Right lobe of liver (tissue), 6 donors: ENCODE data around the gene THY1. TPM values are rescaled to one million over a fixed set of nuclear protein-coding genes. Genes with fewer than 3 reads are reported as not detected.

Experiments used
- ATAC-seq, 4 donors: fragments of 200-7000 bp; cut with Tn5 transposase; one replicate each; pipeline ENCODE4 v1.9.1; 2020; ENCODE audit warnings: mild to moderate bottlenecking in 4 of 4, moderate library complexity in 4 of 4
- DNase-seq, 3 donors: peaks; one replicate each; pipeline ENCODE4 v3.0.0-alpha.2; 2020
- H3K27ac ChIP-seq, 3 donors: fragments of 200-600 bp; one replicate each; pipeline ENCODE4 v1.8.0; 2022
- H3K27me3 ChIP-seq, 2 donors: fragments of 200-600 bp; one replicate each; pipeline ENCODE4 v1.8.0; 2022
- H3K36me3 ChIP-seq, 4 donors: fragments of 200-600 bp; sonication (generic) in 1 of 4; one replicate each; pipeline versions ENCODE4 v1.5.1 to v1.8.0; 2017 to 2022; ENCODE audit warnings: control low read depth in 1 of 4
- H3K4me1 ChIP-seq, 4 donors: fragments of 200-600 bp; sonication (generic) in 1 of 4; one replicate each; pipeline versions ENCODE4 v1.5.1 to v1.8.0; 2017 to 2022; ENCODE audit warnings: control low read depth in 1 of 4
- H3K4me3 ChIP-seq, 3 donors: fragments of 200-600 bp; one replicate each; pipeline ENCODE4 v1.8.0; 2022
- H3K9me3 ChIP-seq, 4 donors: fragments of 200-600 bp; sonication (generic) in 1 of 4; one replicate each; pipeline versions ENCODE4 v1.5.1 to v1.8.0; 2017 to 2022; ENCODE audit warnings: control low read depth in 1 of 4
- CTCF ChIP-seq, 4 donors: fragments of 200-600 bp in 3 of 4; fragments of 450-650 bp in 1 of 4; IDR thresholded peaks; one replicate each; pipeline versions ENCODE4 v1.5.1 to v1.8.0; 2016 to 2022; ENCODE audit warnings: antibody characterized with exemption in 4 of 4, mild to moderate bottlenecking in 2 of 4
- POLR2A ChIP-seq: fragments of 450-650 bp; IDR thresholded peaks from one replicate; pipeline ENCODE4 v1.6.1; 2017; ENCODE audit warnings: antibody characterized with exemption, mild to moderate bottlenecking
- WGBS: methylation state at CpG from one replicate; pipeline ENCODE4 v1.1.6; 2018; ENCODE audit warnings: low coverage, low lambda C conversion rate; ENCODE audit not compliant: insufficient coverage; ENCODE audit errors: missing lambda C conversion rate; 5-methylcytosine and 5-hydroxymethylcytosine counted together
- intact Hi-C, 2 donors: fragments of 100-400 bp; cut with DNase I; formaldehyde crosslinking; loops; one replicate each; pipeline versions ENCODE4 v1.11.2 to v1.14.1; 2022
- total RNA-seq, 6 experiments: library from RNA; depleted of rRNA in 2 of 6; stranded (reverse); fragments of >200 nt in 2 of 6; fragmentation: NEBNext Ultra II Directional in 3 of 6; extraction: Animal tissue kit (Norgen Biotek cat#: 25700) in 3 of 6; gene quantifications; one replicate each; pipeline versions ENCODE4 v1.1.0 to v1.2.4, GENCODE V29; 2016 to 2023
- donor health status: DM: no; HTN: yes; CAD: no.
- donor health status: DM: no; HTN: no; CAD: no.
- donor health status: DM: no; HTN: no; CAD: no.
- donor health status: DM: no; HTN: yes; CAD: no.
- donor health status: DM: no; HTN: yes; CAD: no.

THY1 gene
- total RNA-seq, 6 experiments from 2014 or later, result 0.13 to 5.3 (median 2.1) TPM

DNA sequence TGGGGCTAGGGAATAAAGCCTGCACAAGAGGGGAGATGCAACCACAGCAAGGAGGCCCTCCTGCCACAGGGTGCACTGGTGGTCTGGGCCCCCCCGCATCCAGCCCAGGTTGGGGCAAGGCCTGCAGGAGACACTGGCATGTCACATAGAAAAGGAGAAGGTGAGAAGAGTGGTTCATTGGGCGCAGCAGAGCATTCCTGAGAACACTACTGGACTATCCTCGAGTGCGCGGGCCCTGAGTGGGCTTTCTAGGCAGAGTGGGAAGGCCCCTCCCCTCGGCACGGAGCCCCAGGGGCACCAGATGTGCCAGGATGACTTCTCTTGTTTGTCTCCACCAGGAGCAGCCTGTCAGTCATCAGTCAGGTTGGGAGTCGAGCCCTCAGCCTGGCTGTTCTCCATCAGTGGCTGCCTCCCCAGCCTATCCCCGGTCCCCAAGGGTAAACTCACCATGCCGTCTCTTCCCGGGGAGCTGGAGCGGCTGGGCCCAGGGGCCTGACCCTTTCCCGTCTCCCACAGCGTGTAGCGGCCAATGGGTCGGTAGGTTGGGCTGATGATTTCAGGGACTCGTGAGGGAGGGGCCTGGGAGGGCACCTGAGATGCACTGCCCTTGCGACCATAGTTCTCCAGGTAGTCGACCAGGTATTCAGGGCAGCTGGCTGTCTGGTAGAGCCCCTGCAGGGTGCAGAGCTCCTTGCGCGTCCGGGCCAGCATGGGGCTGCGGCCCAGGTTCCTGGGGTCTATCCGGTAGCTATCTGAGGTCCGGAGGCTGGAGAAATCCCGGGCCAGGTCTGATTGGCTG is 50.5 kb downstream of the THY1 start:
- DNase-seq (peak in 2 of 3 donors; percentile 44 to 45), ATAC-seq (no peak)
- no peaks in the 10 kb centered on the region for H3K36me3 ChIP-seq
- H3K27me3 ChIP-seq, result no peaks in the 10 kb centered on the region
- H3K4me3 ChIP-seq, result no peak overlapping the region
- intact Hi-C loops, result loop anchor here in 1 of 2 donors (10.0 kb wide), 1 partner anchor 102 kb away; no protein-coding TSS in a partner anchor
- H3K9me3 ChIP-seq, result no peaks in the 10 kb centered on the region
- TF ChIP-seq POLR2A (no peak), CTCF (IDR thresholded peaks at IDR 0.05) (no peak)
- peaks cover 0 to 72% (median 24%) of the 10 kb centered on the region in 4 donors for H3K4me1 ChIP-seq
- 80% methylated on average over 2 of the region's 26 CpGs for WGBS
- peak overlapping the region in 1 of 3 donors; percentile 10 for H3K27ac ChIP-seq

GRCh38 chr11:119371778-119372182 is 51.2 kb downstream of the THY1 start:
- Histone ChIP-seq H3K9me3 (no peaks in the 10 kb centered on the region), H3K27ac (peak overlapping the region in 1 of 3 donors; percentile 96), H3K4me3 (no peak overlapping the region), H3K36me3 (no peaks in the 10 kb centered on the region), H3K27me3 (no peaks in the 10 kb centered on the region), H3K4me1 (peaks cover 0 to 79% (median 24%) of the 10 kb centered on the region in 4 donors)
- ATAC-seq, result peak in 1 of 4 donors; percentile 23
- 17% methylated on average over 4 of the region's 8 CpGs for whole genome bisulfite sequencing
- DNase-seq, result peak; percentile 42 to 53 (median 52)
- TF ChIP-seq POLR2A, result no peak
- TF ChIP-seq CTCF (IDR thresholded peaks at IDR 0.05), result peak; percentile 11 to 35 (median 30)
- intact Hi-C loops, result loop anchor here in 1 of 2 donors (10.0 kb wide), 1 partner anchor 103 kb away; no protein-coding TSS in a partner anchor

DNA sequence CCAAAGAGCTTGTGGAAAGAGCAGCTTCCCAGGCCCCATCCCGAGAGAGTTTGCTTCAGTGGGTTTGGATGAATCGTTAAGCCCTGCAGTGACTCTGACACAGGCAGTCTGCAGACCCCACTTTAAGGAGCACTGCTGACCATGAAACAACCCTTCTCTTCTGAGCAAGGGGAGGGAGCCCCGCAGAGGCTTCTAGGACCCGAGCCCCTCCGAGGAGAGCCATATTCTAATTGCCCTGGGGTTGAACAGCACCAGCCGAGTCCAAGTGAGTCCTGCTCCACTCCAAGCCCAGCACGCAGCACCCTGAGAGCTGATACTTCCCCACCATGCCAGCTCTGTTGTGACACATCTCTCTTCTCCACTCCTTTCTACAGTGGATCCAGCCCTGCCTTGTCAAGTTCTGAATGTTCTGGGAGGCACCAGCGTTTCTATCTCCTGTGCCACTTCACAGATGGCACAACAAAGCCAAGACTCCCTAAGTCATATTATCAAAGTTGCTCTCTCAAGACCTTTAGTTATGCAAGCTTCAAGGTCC is 51.8 kb downstream of the THY1 start:
- H3K36me3 ChIP-seq, result no peaks in the 10 kb centered on the region
- no peaks in the 10 kb centered on the region for H3K9me3 ChIP-seq
- ATAC-seq, result no peak
- H3K4me3 ChIP-seq, result peak overlapping the region in 1 of 3 donors; percentile 14
- TF ChIP-seq CTCF (IDR thresholded peaks at IDR 0.05) (no peak), POLR2A (no peak)
- WGBS, result 67% methylated on average over 1 of the region's 8 CpGs
- intact Hi-C loops, result loop anchor here in 1 of 2 donors (10.0 kb wide), 1 partner anchor 104 kb away; no protein-coding TSS in a partner anchor
- peak in 2 of 3 donors; percentile 35 to 40 for DNase-seq
- H3K27me3 ChIP-seq, result no peaks in the 10 kb centered on the region
- H3K27ac ChIP-seq, result peak overlapping the region; percentile 51 to 96 (median 94)
- H3K4me1 ChIP-seq, result peaks cover 0 to 79% (median 22%) of the 10 kb centered on the region in 4 donors

DNA sequence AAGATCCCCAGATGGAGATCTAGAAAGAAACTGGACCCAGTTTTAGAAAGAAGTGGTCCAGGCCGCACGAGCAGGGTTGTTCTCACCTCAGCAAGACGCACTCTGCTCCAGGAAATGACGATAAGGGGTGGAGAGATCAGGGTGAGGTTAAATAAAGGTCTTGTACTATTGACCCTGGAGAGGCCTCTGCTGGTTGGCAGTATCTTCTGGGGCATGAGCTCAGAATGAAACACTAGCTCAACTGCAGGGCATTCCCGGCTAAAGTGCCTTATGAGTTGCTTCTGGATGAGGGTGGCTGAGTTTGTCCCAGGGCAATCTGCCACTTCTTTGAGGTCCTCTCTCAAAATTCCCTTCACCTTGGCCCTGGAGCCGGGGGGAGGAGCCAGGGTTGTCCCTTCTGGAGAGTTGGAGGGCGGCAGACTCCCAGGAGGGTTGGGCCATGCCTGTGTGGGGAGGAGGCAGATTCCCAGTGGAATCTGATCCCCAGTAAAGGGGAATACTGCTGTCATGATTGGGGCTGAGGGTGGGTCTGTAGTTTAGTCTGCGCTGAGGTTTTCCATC is 52.4 kb downstream of the THY1 start:
- no peaks in the 10 kb centered on the region for H3K9me3 ChIP-seq
- ATAC-seq (peak; percentile 48 to 70 (median 66)), DNase-seq (peak; percentile 49 to 87 (median 86))
- 0% methylated on average over 4 of the region's 8 CpGs for WGBS
- peaks cover 0 to 79% (median 19%) of the 10 kb centered on the region in 4 donors for H3K4me1 ChIP-seq
- peak overlapping the region; percentile 65 to 96 (median 94) for H3K27ac ChIP-seq
- H3K4me3 ChIP-seq, result peak overlapping the region in 1 of 3 donors; percentile 14
- H3K36me3 ChIP-seq, result no peaks in the 10 kb centered on the region
- intact Hi-C loops, result loop anchor here in 1 of 2 donors (10.0 kb wide), 1 partner anchor 104 kb away; no protein-coding TSS in a partner anchor
- TF ChIP-seq POLR2A, result peak; percentile 51
- TF ChIP-seq CTCF (IDR thresholded peaks at IDR 0.05), result peak in 1 of 4 donors; percentile 4
- H3K27me3 ChIP-seq, result no peaks in the 10 kb centered on the region
